ENCODE data around the gene GHR.

The GHR gene

DNA sequence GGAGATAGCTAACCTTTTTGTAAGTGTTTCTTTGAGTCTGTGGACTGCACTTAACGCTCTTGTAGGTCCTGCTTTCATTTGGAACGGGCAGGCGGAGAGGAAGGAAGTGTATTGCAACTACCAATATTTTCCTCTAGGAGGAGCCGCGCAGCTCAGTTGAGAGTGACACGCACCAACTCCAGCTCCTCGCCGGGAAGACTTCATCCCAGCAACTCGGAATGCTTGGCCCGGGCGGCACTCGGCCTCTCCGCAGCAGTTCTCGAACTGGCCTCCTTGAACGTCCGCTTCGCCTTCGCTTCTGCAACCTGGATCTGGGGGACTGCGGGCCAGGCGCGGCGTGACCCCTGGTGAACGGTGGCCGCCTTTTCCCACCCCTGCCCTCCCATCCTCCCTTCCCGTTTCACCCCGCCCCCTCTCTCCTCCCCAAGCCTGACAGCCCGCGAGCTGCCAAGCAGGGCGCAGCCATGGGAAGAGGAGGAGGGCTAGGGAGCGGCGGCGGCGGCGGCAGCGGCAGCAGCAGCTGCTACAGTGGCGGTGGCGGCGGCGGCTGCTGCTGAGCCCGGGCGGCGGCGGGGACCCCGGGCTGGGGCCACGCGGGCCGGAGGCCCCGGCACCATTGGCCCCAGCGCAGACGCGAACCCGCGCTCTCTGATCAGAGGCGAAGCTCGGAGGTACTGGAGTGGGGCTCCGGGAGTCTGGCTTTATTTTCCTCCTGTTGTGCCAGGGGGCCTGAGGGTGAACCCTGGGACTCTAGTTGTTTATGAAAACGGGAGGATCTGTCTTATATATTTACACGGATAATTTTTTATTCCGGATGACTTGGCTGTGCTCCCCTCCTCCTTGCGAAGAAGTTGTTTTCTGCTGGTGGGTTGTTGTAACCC, at the start of gene GHR:
TSS of gene GHR (plus strand) at position 155 of the 881 bp plus-strand sequence. CDS start 142,436 bp downstream, outside the sequence.
- DNase-seq (ENCODE audit: low read depth): no peak

DNA sequence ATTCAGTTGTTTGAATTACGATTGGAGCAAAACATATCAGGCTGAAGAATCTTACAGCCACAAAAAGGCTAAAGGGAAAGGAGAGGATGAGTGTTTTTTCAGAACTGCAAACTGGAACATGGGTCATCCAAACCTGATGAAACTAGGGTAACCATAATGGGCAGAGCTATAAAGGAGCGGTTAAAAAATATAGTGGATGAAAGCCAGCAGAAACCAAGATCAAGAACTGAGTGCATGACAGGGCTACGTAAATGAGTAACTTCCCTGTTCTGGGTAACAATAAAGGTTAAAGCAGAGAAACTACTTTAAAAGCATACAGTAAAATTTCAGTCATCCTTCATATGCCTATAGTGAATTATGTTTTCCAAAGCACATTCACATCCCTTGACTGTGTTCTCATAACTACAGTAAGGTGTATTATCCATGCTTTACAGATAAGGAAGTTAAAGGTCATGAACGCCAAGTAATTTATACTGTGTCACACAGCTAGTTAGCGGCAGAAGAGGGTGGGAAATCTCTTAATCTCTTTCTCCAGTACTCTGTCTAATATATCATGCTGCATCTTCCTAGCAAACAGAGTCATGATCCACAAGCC, 48.5 kb upstream of the GHR start:
- DNase-seq (ENCODE audit: low read depth): no peak

DNA sequence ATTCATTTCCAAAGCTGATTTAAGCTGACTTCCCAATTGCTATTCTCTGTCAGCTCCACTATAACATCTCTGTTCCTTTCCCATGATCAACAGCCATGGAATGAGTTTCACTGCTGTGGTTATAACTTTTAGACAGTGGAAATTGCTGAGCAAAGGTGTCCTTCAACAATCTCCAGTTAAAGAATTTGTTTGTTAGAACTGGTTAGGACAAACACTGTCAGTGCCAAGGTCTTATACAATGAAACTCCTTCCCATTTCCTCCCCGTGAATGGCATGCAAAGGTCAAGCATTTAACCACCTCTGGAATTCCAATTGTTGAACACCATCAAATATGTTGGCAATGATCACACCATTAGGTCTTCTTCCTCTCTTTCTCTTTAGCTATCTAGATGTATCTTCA, 45.7 kb upstream of the GHR start:
- no peak for DNase-seq (ENCODE audit: low read depth)

DNA sequence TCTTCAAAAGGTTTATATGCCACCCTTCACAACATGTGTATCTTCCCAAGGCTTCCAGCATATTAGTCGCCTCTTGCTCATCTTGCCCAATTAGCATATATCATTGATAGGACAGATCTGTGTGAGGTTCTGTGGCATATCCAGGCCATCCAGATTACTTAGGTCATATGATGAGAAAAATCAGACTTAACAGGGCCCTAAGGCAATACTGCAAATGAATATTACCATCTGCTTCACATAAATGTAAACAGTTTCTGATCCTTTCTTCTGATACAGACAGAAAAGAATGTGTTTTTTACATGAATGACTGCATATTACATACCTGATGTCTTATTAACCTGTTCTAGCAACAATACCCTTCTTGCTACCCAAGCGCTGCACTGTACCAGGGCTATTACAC, 41.3 kb upstream of the GHR start:
- DNase-seq (ENCODE audit: low read depth): no peak

DNA sequence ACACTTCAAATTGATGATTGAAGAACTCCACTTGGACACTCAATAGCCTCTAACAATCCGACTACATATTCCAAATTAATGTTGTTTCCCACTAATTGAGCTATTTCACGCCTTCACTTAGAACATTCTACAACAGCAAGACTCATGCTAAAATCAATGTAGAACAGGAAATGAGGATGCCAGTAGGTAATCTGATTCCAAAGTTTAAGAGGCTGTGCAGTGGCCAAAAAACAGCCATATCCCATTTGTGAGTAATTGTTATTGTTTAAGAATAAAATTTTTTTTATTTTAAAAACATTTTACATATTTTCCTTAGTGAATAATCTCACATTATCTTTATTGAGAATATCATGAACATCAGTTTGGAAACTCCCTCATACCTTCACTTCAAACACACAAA, 35.7 kb upstream of the GHR start:
- DNase-seq (ENCODE audit: low read depth): no peak

DNA sequence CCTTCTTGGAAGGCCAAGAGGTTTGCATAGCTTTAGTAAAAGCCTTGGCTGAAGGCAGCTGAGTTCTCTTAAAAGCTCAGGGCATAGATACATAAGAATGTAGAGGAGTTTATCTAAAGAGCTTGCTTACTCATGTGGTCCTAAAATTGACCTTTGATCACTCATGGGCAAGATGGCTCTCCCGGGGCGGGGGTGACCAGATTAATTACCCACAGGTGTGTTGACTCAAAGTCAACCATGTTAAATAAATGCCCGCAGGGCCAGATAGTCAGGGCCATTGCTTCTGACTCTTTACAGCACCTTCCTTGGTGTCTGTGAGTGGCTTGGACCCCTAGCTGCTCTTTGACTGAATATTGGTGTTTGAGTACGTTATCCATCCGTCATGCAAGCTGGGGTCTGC, 33.1 kb upstream of the GHR start:
- no peak for DNase-seq (ENCODE audit: low read depth)

DNA sequence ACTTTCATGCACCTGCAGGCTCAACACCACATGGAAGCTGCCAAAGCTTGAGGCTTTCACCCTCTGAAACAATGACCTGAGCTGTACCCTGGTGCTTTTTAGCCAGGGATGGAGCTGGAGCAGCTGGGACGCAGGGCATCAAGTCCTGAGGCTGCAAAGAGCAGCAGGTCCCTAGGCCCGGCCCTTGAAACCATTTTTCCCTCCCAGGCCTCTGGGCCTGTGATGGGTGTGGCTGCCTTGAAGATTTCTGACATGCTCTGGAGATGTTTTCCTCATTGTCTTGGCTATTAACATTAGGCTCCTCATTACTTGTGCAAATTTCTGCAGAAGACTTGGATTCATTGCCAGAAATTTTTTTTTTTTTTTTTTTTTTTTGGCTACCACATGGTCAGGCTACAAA, 30.3 kb upstream of the GHR start:
- no peak for DNase-seq (ENCODE audit: low read depth)

DNA sequence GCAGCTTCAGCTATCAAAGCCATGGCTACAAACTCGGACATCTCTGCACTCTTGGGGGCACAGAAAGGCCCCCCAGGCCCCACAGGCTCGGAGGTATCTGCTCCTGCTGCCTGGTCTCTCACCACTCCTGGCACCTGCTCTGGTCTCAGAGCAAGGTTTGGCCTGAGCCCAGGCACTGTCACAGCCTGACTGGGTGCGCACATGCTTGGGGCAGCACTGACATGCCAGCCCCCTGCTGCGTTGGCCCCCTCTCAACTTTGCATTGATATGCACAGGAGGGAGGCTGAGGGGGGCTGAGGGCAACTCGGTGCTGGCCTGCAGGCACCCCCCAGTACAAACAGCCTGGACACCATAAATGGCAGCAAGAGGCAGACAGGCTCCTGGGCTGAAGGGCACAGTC, 27.1 kb upstream of the GHR start:
- no peak for DNase-seq (ENCODE audit: low read depth)

DNA sequence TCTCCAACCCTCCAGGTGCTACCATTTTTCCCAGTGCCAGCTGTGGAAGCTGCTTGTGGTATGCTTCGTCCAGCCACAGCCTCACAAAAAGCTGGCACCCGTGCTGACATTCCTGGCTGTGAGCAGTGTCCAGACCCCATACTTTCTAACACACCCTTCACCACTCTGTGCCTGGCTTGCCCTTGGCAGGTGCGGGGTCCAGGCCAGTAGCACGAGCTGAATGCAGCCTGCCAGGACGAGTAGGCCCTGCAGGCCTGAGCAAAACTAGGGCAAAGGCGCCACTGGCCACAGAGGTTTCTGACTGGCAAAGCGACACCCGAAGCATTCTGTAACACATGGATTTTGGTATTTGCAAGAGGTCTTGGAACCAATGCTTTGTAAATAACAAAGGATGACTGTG, 26.0 kb upstream of the GHR start:
- DNase-seq (ENCODE audit: low read depth): no peak

DNA sequence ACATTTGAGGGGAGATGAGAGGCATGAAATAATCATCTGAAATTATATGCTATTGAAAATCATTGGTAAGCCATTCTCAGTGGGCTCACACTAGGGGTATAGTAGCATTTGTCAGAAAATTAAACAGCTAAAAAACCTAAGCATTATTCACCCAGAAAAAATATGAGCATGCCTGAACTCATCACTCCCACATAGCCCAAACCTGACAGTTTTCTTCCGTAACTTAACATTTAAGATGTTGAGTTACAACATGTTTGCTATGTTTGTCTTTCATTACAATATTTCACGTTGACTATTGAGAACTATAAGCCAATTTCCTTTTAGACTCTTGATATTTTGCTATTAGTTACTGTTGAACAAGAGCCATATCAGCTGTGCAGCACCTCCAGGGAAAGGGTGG, 23.5 kb upstream of the GHR start:
- DNase-seq (ENCODE audit: low read depth): no peak

DNA sequence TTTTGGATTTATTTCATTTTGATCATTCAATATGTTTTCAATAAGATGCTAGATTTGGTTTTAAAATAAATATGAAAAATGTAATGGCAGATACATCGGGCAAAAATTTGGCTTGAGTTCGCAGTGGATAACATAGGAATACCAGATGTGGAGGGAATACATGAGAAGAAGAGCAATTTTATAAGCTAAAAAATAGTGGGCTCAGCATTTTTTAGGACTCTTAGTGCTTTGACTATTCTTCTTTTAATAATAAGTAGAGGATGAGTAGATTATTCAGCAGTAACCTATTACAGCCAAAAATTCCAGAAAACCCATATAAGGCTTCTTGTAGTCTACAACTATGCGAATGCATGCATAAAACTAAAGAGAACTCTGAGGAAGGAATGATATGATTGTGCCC, 22.8 kb upstream of the GHR start:
- no peak for DNase-seq (ENCODE audit: low read depth)

DNA sequence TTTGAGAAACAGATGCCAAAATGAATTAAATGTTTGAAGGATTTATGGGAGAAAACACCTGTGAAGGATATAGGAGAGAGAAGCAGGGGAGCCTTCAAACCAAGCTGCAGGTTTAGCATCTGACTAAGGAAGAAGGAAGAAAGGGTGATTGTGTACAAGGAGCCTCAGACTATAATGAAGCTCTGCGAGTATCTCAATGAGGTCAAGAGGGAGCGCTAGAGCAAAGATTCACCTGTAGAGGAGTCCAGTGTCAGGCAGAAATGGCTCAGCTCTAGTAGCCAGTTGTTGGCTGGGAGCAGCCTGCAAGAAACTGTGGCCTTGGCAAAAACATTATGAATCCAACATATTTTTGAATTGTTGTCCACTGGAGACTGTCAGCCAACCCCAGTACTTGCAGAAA, 20.0 kb upstream of the GHR start:
- DNase-seq (ENCODE audit: low read depth): no peak

DNA sequence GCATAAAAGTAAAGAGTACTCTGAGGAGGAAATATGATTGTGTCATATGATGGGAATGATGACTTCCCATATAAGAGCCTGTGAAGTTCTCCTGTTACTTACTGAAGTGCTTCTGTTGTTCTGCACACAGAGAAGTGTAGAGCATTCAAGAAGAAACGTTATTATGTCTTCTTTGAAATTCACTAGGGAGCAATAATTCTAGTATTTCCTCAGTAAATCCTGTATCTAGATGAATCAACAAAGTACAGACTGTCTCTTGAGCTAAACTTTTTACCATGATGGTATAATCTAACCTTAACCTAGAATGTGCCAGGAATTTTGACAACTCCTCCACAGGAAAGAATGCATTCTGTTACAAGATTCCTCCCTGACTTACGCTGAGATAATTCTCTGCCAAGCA, 18.9 kb upstream of the GHR start:
- no peak for DNase-seq (ENCODE audit: low read depth)

DNA sequence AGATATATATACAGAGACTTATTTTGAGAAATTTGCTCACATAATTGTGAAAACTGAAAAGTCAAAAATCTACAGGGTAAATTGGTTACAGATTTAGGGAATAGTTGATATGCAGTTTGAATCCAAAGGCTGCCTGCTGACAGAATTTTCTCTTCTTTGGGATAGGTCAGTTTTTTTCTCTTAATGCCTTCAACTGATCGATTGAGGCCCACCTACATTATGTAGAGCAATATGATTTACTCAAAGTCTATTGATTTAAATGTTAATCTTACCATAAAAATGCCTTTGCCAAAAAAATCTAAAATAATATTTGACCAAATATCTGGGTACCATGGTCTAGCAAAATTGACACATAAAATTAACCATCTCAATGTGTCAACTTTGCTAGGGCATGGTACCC, 3.9 kb upstream of the GHR start:
- no peak for DNase-seq (ENCODE audit: low read depth)

DNA sequence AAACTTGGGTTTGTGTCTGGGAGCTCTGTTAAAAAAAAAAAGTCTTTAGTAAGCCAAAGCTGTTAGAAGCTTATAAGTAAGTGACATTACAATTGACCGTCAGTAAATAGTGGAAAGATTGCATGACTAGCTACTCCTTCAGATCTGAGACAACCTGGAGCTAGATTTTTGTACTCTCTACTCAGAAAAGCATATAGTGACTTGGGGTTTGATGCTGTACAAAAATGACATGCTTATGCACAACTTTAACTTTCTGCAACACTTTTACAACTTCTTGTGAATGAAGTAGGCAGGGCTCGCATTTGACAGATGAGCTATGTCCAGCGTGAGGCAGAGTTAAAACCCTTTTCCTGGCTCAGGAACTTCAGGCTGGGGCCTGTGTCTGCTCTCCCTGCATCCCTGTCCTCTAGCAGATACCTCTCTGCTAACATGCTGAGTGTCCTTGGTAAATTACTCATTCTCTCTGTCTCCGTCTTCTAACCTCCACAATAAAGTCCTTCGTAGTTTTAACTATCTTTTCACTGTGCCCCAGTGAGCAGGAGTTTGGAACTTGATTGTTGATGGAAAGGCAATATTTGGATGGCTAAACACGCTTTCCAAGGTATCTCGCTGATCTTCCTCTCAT, 471 bp upstream of the GHR start:
- no peak for DNase-seq (ENCODE audit: low read depth)

DNA sequence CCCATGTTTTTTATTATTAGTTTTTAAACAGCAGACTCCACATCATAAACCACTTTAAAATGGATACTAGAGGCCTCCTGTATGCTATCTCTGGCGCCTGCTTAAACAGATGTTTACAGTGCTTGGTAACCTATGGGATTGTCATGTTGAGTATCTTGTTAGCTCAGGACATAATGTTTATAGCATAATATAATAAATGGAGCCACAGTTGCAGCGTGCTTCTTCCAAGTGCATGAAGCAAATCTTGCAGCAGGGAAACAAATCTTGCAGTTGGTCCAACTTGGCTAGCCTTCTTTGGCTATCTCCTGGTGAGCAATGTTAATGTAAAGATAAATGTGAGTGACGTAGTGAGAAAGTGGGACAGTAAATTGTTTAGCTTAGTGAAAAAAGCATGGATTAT, 2.8 kb downstream of the GHR start:
- DNase-seq (ENCODE audit: low read depth): no peak

DNA sequence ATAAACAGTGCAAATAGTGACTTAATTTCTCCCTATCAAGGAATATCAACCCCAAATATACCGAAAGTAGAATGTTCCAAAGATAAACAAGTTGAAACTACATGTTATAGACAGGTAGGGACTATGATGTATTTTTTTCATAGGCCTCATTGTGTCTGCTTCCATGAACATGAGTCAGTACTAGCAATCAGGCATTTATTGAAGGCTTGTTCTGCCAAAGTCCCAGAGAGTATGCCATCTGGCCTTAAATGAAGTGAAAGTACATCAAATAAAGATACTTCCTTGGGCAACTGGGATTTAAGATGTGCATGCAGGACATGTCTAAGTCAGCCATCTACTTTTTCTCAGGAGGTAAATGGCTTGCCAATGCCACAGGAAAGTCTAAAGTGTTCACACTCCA, 6.5 kb downstream of the GHR start:
- DNase-seq (ENCODE audit: low read depth): no peak

DNA sequence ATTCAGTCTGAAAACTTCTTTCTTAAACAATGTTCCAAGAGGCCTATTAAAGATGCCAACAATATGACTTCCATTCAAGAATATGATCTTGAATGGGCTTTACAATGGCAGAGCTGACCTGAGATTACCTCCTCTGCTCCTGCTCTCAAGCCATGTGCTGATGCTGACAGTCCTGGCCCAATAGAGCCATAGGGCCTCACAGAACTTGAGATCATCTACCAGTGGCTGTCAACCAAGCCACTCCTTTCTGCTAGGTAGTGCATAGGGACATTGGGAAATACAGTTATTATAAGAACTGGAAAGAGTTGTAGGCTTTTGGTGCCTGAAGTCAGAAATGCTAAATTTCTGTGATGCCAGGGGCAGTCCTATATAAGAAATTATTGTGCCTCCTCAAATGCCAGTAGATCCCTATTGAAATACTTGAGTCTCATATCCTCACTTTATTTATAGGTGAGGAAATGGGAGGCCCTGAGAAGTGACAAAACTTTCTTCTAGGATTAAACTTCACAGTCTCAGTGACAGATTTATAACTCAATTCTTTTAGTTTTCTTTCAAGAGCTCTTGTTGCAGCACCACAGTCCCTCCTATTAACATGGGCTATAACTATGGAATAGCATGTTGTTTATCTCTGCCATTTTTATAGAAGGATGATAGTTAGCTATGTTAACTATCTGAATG, 10.9 kb downstream of the GHR start:
- no peak for DNase-seq (ENCODE audit: low read depth)

DNA sequence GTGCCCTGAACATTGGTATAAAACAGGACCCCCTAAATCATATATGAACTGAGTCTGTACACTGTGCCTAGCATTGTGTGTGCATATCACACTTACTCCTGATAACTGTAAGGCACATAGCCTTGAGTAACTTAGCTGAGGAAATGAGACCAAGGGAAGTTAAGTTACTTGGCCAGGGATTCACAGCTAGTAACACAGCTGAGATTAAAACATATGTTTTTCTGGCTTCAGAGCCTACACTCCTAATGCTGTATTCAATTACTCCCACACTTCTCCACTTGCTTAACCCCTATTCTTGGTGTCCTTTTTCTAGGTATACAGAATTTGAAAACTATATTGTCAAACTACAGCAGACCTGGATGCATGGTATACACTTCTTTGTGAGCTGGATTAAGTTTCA, 12.8 kb downstream of the GHR start:
- DNase-seq (ENCODE audit: low read depth): no peak

DNA sequence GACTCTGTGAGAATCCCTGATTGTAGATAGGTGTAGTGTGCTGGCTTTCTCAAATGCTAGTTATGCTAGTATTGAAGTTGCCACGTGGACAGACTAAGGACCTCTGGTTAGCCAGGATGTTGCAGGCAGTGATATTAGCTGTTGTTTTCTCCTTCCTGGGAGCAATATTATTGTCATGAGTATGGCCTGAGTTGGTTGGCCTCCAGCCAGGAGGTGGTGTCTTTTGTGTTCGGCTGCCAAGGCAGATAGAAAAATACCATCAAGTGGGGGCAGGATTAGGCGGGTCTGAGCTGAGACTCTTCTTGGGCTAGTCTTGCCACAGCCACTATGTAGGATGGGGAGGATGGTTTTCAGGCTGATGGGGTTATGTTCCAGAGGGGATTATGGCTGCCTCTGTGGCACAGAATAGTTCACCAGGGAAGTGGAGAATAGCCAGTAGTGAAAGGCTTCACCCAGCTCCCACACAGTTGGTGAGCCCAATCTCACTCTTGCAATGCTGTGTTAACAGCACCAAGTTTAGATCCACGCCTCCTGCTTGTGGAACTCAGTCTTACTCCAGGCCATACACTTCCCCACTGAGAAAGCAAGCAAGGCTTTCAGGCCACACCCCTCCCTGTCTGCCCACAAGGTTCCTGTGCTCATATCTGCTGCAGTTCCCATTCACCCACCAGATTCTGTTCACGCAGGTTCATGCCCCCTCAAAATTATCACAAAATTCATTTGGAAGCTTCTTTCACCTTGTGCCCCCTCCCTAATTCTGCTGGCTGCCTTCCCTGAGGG, 31.2 kb downstream of the GHR start:
- no peak for DNase-seq (ENCODE audit: low read depth)

DNA sequence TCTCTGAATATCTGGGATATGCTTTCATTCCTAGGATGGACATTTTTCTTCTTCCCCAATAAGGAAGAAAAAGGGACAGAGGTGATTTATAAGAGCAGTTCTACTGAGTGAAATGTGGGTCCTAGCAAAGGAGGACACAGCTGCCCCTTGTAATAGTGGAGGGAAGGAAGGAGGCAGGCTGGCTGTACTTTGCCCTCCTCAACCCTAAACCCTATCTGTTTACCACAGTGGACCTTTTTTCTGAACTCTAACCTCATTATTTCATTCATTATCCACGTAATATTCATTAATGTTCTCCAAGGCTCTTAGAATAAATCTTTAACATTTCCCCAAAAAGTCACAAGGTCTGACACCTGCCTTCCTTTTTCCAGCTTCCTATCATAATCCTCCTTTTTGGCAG, 37.8 kb downstream of the GHR start:
- DNase-seq (ENCODE audit: low read depth): no peak

DNA sequence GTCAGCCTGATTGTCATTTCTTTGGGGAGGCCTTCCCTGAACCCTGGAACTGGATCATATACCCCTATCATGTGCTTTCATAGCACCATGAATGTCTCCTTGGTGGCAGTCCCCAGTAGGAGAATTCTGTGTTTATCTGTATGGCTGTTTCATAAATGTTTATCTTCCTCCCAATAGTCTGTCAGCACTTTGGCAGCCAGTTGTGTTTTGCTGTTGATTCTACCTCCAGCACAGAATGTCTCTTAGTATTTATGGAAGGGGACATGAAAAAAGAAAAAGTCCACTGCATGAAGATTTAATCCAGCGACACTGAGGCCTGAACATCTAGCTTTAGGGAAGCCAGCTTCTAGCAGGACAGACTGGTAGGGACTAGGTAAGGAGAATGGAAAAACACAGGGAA, 38.3 kb downstream of the GHR start:
- no peak for DNase-seq (ENCODE audit: low read depth)

Measured in stimulated activated CD8-positive, alpha-beta memory T cell treated with anti-CD3 and anti-CD28 coated beads, Interleukin-4, amount 100 ng/mL, for 24 hours (primary cell).